Thyroid gland (tissue), 4 donors: ENCODE data around the gene AIP.

Source experiments
- CTCF ChIP-seq, 6 experiments: fragments of 200-600 bp in 3 of 6; fragments of 450-650 bp in 3 of 6; sonication (generic) in 3 of 6; IDR thresholded peaks; one replicate each; pipeline ENCODE4 v1.5.1; 2016 to 2019; ENCODE audit warnings: antibody characterized with exemption in 6 of 6, mild to moderate bottlenecking in 2 of 6, inconsistent platforms in 1 of 6, moderate library complexity in 1 of 6
- POLR2A ChIP-seq, 2 donors: fragments of 450-650 bp; IDR thresholded peaks; one replicate each; pipeline ENCODE4 v1.6.1; 2017; ENCODE audit warnings: antibody characterized with exemption in 2 of 2, mild to moderate bottlenecking in 2 of 2, moderate library complexity in 1 of 2

- TF ChIP-seq CTCF (IDR thresholded peaks at IDR 0.05) (no peak), POLR2A (IDR thresholded peaks at IDR 0.05) (no peak)
These were observed 49.1 kb upstream of the AIP start for GRCh38 chr11:67433536-67434394.
